ENCODE results near the gene BCKDK. TPM values are rescaled to one million over a fixed set of nuclear protein-coding genes. Genes with fewer than 3 reads are reported as not detected.

The BCKDK gene
- total and polyA plus RNA-seq, 12 donors, result 26.1 to 90.9 (median 71.4) TPM

DNA sequence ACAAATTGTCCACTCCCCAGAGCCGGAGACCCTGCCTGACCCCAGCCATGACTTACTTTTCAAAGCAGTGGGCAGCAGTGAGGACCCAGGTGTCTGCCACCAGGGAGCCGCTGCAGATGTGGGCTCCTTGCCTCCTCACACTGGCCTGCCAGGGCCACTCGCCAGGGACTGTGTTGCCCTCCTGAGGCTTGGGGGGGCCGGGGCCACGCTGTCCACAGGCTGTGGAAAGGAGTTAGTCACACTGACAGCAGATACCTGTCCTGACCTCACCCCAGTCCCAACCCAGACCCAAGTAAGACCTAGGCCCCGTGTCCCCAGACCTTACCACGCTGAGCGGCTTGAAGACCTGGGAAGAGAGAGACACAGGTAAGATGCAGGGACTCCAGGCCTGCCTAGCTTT lies 20.7 kb upstream of the BCKDK start:
- TF ChIP-seq, protein P1, sequence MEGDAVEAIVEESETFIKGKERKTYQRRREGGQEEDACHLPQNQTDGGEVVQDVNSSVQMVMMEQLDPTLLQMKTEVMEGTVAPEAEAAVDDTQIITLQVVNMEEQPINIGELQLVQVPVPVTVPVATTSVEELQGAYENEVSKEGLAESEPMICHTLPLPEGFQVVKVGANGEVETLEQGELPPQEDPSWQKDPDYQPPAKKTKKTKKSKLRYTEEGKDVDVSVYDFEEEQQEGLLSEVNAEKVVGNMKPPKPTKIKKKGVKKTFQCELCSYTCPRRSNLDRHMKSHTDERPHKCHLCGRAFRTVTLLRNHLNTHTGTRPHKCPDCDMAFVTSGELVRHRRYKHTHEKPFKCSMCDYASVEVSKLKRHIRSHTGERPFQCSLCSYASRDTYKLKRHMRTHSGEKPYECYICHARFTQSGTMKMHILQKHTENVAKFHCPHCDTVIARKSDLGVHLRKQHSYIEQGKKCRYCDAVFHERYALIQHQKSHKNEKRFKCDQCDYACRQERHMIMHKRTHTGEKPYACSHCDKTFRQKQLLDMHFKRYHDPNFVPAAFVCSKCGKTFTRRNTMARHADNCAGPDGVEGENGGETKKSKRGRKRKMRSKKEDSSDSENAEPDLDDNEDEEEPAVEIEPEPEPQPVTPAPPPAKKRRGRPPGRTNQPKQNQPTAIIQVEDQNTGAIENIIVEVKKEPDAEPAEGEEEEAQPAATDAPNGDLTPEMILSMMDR (IDR thresholded peaks at IDR 0.05), result no peak
- peaks cover 0 to 97% (median 19%) of the 10 kb centered on the region in 9 donors for H3K36me3 ChIP-seq
- WGBS, 2 donors, result 92 to 95% methylated on average over 8 of the region's 8 CpGs
- peaks cover 0 to 7% (median under 1%) of the 10 kb centered on the region in 9 donors for H3K4me1 ChIP-seq
- no peaks in the 10 kb centered on the region for H3K27me3 ChIP-seq
- H3K9me3 ChIP-seq, result no peaks in the 10 kb centered on the region
- DNase-seq (no peak), ATAC-seq (no peak)
- intact Hi-C loops (cut with DNase I), result loop anchor here in 2 of 10 donors (5.0 to 10.0 kb wide), 2 partner anchors 40 to 103 kb away; partner anchors contain the start of gene HSD3B7 (in 1 of the 2)
- H3K27ac ChIP-seq, result no peak overlapping the region
- no peak overlapping the region for H3K4me3 ChIP-seq

DNA sequence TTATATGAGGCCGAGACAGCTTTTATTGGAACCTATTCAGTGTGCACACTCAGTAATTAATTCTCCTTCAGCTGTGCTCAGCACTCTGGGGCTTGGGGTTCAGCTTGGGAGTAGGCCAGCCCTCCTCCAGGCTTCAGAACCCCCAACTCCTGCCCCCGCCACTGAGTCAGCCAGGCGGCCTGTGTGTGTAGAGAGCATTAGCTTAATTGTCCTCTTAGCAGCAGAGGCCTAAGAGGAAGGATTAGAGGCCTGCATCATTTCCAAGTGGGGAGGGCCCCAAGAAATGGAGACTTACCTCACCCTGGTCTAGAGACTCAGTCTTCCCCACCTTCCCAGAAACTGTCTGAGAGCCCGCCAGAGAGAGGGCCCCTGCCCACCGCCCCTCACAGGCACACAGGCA lies 20.2 kb upstream of the BCKDK start:
- no peak for DNase-seq
- no peaks in the 10 kb centered on the region for H3K9me3 ChIP-seq
- no peak overlapping the region for H3K27ac ChIP-seq
- H3K36me3 ChIP-seq, result peaks cover 0 to 96% (median 16%) of the 10 kb centered on the region in 9 donors
- TF ChIP-seq, protein P1 (IDR thresholded peaks at IDR 0.05), result no peak
- intact Hi-C loops (cut with DNase I), result loop anchor here in 2 of 10 donors (5.0 to 10.0 kb wide), 2 partner anchors 41 to 103 kb away; partner anchors contain the start of gene HSD3B7 (in 1 of the 2)
- H3K4me3 ChIP-seq, result no peak overlapping the region
- peaks cover 0 to 5% (median 0%) of the 10 kb centered on the region in 9 donors for H3K4me1 ChIP-seq
- no peak for ATAC-seq
- no peaks in the 10 kb centered on the region for H3K27me3 ChIP-seq
- 87 to 88% methylated on average over 5 of the region's 5 CpGs for WGBS, 2 donors

DNA sequence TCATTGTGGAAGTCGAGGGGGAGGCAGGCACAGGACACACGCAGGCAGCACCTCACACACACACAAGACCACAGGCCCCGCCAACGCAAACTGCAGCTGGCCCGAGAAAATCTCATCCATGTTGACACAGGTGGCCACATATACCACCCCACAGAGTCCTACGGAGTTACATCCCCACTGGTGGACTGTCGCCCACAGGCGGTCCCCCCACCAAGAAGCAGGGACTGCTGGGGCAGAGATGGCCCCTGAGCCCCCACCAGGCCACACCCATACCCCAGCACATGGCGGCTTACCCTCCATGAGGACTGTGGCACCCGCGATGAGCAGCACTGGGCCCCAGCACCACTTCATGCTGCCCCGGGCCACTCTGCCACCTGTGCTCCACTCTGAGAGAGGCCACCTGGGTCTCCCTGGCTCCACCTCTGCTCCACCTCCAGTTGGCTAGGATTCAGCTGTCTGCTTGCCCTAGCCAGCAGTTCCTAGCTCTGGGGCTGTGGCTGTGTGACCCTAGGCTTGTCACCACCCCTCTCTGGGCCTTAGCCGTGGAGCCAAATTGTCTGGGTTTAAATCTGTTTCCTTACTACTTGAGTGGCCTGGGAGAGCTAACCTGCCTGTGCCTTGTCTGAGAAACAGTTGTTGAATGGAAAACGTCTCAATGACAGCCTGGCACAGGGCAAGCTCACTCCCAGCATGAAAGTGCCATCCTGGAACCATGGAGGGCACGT lies 19.6 kb upstream of the BCKDK start, which contains the start of gene PRSS53:
Gene PRSS53, minus strand, starts transcription at position 485 of the 725 bp plus-strand sequence. Its CDS starts 134 bp downstream, at position 351.
- Histone ChIP-seq H3K27me3 (no peaks in the 10 kb centered on the region), H3K4me1 (peaks cover 0 to 11% (median 6%) of the 10 kb centered on the region in 9 donors), H3K9me3 (no peaks in the 10 kb centered on the region), H3K4me3 (no peak within 1 kb of the TSS), H3K27ac (no peak within 1 kb of the TSS), H3K36me3 (peaks cover 0 to 90% (median 14%) of the 10 kb centered on the region in 9 donors)
- DNase-seq (no peak), ATAC-seq (no peak)
- intact Hi-C loops (cut with DNase I), result loop anchor here in 2 of 10 donors (5.0 to 10.0 kb wide), 2 partner anchors 41 to 104 kb away; partner anchors contain the start of gene HSD3B7 (in 1 of the 2)
- WGBS, 2 donors, result 89 to 90% methylated on average over 15 of the region's 15 CpGs
- TF ChIP-seq, protein P1 (IDR thresholded peaks at IDR 0.05), result no peak

DNA sequence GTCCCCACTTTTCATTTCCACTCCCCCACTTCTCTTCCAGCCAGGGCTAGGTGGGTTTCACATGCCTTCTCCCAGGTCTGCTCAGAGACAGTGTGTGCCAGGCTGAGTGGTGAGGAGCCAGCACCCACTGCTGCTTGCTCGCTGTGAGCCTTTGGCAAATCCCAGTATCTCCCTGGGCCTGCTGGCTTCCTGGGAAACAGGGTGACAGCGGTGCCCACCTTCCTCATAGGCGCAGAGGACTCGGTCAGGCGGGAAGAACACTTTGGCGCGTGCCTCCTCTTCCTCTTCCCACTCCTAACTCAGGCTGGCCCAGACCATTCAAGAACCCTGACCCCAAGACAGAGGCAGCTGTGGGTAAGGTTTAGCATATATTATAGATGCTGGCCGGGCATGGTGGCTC lies 19.0 kb upstream of the BCKDK start:
- WGBS, 2 donors, result 90 to 94% methylated on average over 8 of the region's 8 CpGs
- Histone ChIP-seq H3K36me3 (peaks cover 0 to 84% (median 14%) of the 10 kb centered on the region in 9 donors), H3K4me1 (peaks cover 0 to 16% (median 11%) of the 10 kb centered on the region in 9 donors), H3K27ac (no peak overlapping the region), H3K4me3 (no peak overlapping the region), H3K9me3 (no peaks in the 10 kb centered on the region), H3K27me3 (no peaks in the 10 kb centered on the region)
- ATAC-seq, result no peak
- TF ChIP-seq, protein P1 (IDR thresholded peaks at IDR 0.05), result no peak
- intact Hi-C loops (cut with DNase I), result loop anchor here in 2 of 10 donors (5.0 to 10.0 kb wide), 2 partner anchors 42 to 104 kb away; partner anchors contain the start of gene HSD3B7 (in 1 of the 2)
- DNase-seq, result no peak

Measured in heart right ventricle (tissue), 16 donors.